Liver (tissue), 9 donors: Measurements from ENCODE around the gene NAMPT. TPM values are rescaled to one million over a fixed set of nuclear protein-coding genes. Genes with fewer than 3 reads are reported as not detected.
A peak's percentile ranks its signal among the peaks of the same experiment; 100 is the strongest.

Experiments used
- DNase-seq: peaks from one replicate; pipeline ENCODE4 v3.0.0-alpha.2; 2017; ENCODE audit warnings: low spot score
- H3K27ac ChIP-seq, 2 donors: one replicate each; pipeline ENCODE4 v1.7.0; 2013; ENCODE audit warnings: inconsistent platforms in 2 of 2, low read length in 2 of 2, control low read depth in 1 of 2, low read depth in 1 of 2, mild to moderate bottlenecking in 1 of 2
- H3K27me3 ChIP-seq, 4 donors: one replicate each; pipeline versions ENCODE4 v1.6.1 to v1.7.0; 2013; ENCODE audit warnings: low read length in 3 of 4, inconsistent platforms in 1 of 4, mild to moderate bottlenecking in 1 of 4, moderate library complexity in 1 of 4; ENCODE audit not compliant: control insufficient read depth in 4 of 4, insufficient read depth in 4 of 4
- H3K36me3 ChIP-seq, 4 donors: one replicate each; pipeline versions ENCODE4 v1.6.1 to v1.7.0; 2013; ENCODE audit warnings: low read length in 3 of 4, mild to moderate bottlenecking in 3 of 4, low read depth in 1 of 4, moderate library complexity in 1 of 4; ENCODE audit not compliant: control insufficient read depth in 4 of 4, insufficient read depth in 3 of 4
- H3K4me1 ChIP-seq, 4 donors: one replicate each; pipeline versions ENCODE4 v1.6.1 to v1.7.0; 2013; ENCODE audit warnings: low read length in 3 of 4, mild to moderate bottlenecking in 3 of 4, moderate library complexity in 1 of 4; ENCODE audit not compliant: control insufficient read depth in 4 of 4, insufficient read depth in 4 of 4
- H3K4me3 ChIP-seq, 3 donors: one replicate each; pipeline versions ENCODE4 v1.6.1 to v1.7.0; 2013; ENCODE audit warnings: low read length in 3 of 3, control low read depth in 1 of 3, low read depth in 1 of 3, mild to moderate bottlenecking in 1 of 3
- H3K9ac ChIP-seq, 2 donors: one replicate each; pipeline ENCODE4 v1.7.0; 2013; ENCODE audit warnings: low read length in 2 of 2, mild to moderate bottlenecking in 2 of 2, moderate library complexity in 2 of 2, control low read depth in 1 of 2, low read depth in 1 of 2
- H3K9me3 ChIP-seq, 4 donors: one replicate each; pipeline versions ENCODE4 v1.6.1 to v1.7.0; 2013; ENCODE audit warnings: low read length in 3 of 4; ENCODE audit not compliant: control insufficient read depth in 4 of 4
- ATF3 ChIP-seq: IDR thresholded peaks from 2 replicates; pipeline ENCODE4 v1.6.1; 2016; ENCODE audit warnings: antibody characterized with exemption
- EGR1 ChIP-seq, 2 donors: IDR thresholded peaks; 2 replicates each; pipeline ENCODE4 v1.6.1; 2016 to 2018; ENCODE audit warnings: antibody characterized with exemption in 2 of 2, low read depth in 2 of 2
- FOXA1 ChIP-seq: IDR thresholded peaks from 2 replicates; pipeline ENCODE4 v1.6.1; 2016; ENCODE audit warnings: antibody characterized with exemption
- FOXA2 ChIP-seq: IDR thresholded peaks from 2 replicates; pipeline ENCODE4 v1.6.1; 2016; ENCODE audit warnings: antibody characterized with exemption
- GABPA ChIP-seq, 2 donors: IDR thresholded peaks in 1 of 2; conservative IDR thresholded peaks in 1 of 2; 2 replicates each; pipeline ENCODE4 v1.6.1; 2016; ENCODE audit warnings: antibody characterized with exemption in 2 of 2, mild to moderate bottlenecking in 1 of 2, moderate library complexity in 1 of 2
- HNF4A ChIP-seq, 2 donors: conservative IDR thresholded peaks; 2 replicates each; pipeline ENCODE4 v1.6.1; 2016; ENCODE audit warnings: antibody characterized with exemption in 2 of 2, mild to moderate bottlenecking in 2 of 2
- HNF4G ChIP-seq: IDR thresholded peaks from 2 replicates; pipeline ENCODE4 v1.6.1; 2016; ENCODE audit warnings: antibody characterized with exemption
- JUND ChIP-seq, 2 donors: IDR thresholded peaks; 2 replicates each; pipeline ENCODE4 v1.6.1; 2016; ENCODE audit warnings: antibody characterized with exemption in 2 of 2
- MAX ChIP-seq: IDR thresholded peaks from 2 replicates; pipeline ENCODE4 v1.6.1; 2016; ENCODE audit warnings: antibody characterized with exemption
- NR2F2 ChIP-seq: IDR thresholded peaks from 2 replicates; pipeline ENCODE4 v1.6.1; 2016; ENCODE audit warnings: antibody characterized with exemption
- RAD21 ChIP-seq, 2 donors: IDR thresholded peaks; 2 replicates each; pipeline ENCODE4 v1.6.1; 2016; ENCODE audit warnings: antibody characterized with exemption in 2 of 2, mild to moderate bottlenecking in 2 of 2
- RXRA ChIP-seq, 2 donors: IDR thresholded peaks; 2 replicates each; pipeline ENCODE4 v1.6.1; 2017 to 2018; ENCODE audit warnings: antibody characterized with exemption in 2 of 2, mild to moderate bottlenecking in 1 of 2
- SP1 ChIP-seq: IDR thresholded peaks from 2 replicates; pipeline ENCODE4 v1.6.1; 2018; ENCODE audit warnings: antibody characterized with exemption, mild to moderate bottlenecking
- TAF1 ChIP-seq: conservative IDR thresholded peaks from 2 replicates; pipeline ENCODE4 v1.6.1; 2016; ENCODE audit warnings: antibody characterized with exemption, mild to moderate bottlenecking
- YY1 ChIP-seq: IDR thresholded peaks from 2 replicates; pipeline ENCODE4 v1.6.1; 2016; ENCODE audit warnings: antibody characterized with exemption, mild to moderate bottlenecking
- ZBTB33 ChIP-seq: IDR thresholded peaks from 2 replicates; pipeline ENCODE4 v1.6.1; 2016; ENCODE audit warnings: antibody characterized with exemption
- WGBS: extraction: QIAGEN DNeasy Blood & Tissue Kit; methylation state at CpG from one replicate; pipeline ENCODE4 v1.1.7; 2013; 5-methylcytosine and 5-hydroxymethylcytosine counted together
- polyA plus RNA-seq, 2 donors: library from polyadenylated mRNA; stranded (reverse) in 1 of 2; unstranded in 1 of 2; fragments of 200-250 nt in 1 of 2; fragments of >200 nt in 1 of 2; fragmentation: Nextera tagmentation in 1 of 2; extraction: Ambion mirVana in 1 of 2; gene quantifications; one replicate each; pipeline versions ENCODE4 v1.2.1 to v1.2.3, GENCODE V29; 2013 to 2015
- total RNA-seq, 2 donors: library from RNA; depleted of rRNA; stranded (reverse); fragments of >200 nt; gene quantifications; one replicate each; pipeline ENCODE4 v1.2.3, GENCODE V29; 2014
- TF ChIP-seq, protein P1 (sequence below): fragments of 150-350 bp; IDR thresholded peaks from 2 replicates; pipeline ENCODE4 v1.5.1; 2017; ENCODE audit warnings: improper control_type of control experiment, low read depth, low read length; ENCODE audit not compliant: missing input control
- TF ChIP-seq, protein P2 (sequence below): IDR thresholded peaks from 2 replicates; pipeline ENCODE4 v1.6.1; 2016; ENCODE audit warnings: antibody characterized with exemption, mild to moderate bottlenecking
- donor health status: healthy.
- donor health status: healthy.
- donor health status: healthy.
- donor health status: healthy.
- donor health status: healthy.

The NAMPT gene
- total and polyA plus RNA-seq, 4 donors: 20.8 to 444 (median 160) TPM

DNA sequence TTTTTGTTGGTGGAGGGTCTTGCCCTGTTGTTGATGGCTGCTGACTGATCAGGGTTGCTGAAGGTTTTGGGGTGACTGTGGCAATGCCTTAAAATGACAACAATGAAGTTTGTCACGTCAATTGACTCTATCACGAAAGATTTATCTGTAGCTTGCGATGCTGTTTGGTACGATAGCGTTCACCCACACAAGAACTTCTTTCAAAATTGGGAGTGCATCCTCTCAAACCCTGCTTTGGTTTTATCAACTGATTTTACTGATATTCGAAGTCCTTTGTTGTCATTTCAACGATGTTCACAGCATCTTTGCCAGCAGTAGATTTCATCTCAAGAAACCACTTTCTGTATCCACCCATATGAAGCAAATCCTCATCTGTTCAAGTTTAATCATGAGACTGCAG lies 26.0 kb downstream of the NAMPT start:
- H3K36me3 ChIP-seq: peaks cover 4 to 81% (median 68%) of the 10 kb centered on the region in 4 donors
- no peak for DNase-seq
- H3K9ac ChIP-seq: no peak overlapping the region
- no peaks in the 10 kb centered on the region for H3K9me3 ChIP-seq
- H3K4me1 ChIP-seq: peaks cover 0 to 24% (median 11%) of the 10 kb centered on the region in 4 donors
- peak overlapping the region in 1 of 2 donors; percentile 13 for H3K27ac ChIP-seq
- H3K27me3 ChIP-seq: no peaks in the 10 kb centered on the region
- TF ChIP-seq YY1 (no peak), MAX (no peak), RXRA (IDR thresholded peaks at IDR 0.05) (no peak), HNF4A (conservative IDR thresholded peaks at IDR 0.05) (no peak), HNF4G (no peak), RAD21 (IDR thresholded peaks at IDR 0.05) (no peak), TAF1 (no peak), NR2F2 (no peak), ATF3 (no peak), SP1 (no peak), FOXA2 (no peak), EGR1 (IDR thresholded peaks at IDR 0.05; ENCODE audit: low read depth in 2 of 2) (no peak), FOXA1 (no peak), ZBTB33 (no peak), GABPA (IDR thresholded peaks at IDR 0.05 in 1 of 2, conservative IDR thresholded peaks at IDR 0.05 in 1 of 2) (no peak), JUND (IDR thresholded peaks at IDR 0.05) (no peak)
- TF ChIP-seq, protein P1, sequence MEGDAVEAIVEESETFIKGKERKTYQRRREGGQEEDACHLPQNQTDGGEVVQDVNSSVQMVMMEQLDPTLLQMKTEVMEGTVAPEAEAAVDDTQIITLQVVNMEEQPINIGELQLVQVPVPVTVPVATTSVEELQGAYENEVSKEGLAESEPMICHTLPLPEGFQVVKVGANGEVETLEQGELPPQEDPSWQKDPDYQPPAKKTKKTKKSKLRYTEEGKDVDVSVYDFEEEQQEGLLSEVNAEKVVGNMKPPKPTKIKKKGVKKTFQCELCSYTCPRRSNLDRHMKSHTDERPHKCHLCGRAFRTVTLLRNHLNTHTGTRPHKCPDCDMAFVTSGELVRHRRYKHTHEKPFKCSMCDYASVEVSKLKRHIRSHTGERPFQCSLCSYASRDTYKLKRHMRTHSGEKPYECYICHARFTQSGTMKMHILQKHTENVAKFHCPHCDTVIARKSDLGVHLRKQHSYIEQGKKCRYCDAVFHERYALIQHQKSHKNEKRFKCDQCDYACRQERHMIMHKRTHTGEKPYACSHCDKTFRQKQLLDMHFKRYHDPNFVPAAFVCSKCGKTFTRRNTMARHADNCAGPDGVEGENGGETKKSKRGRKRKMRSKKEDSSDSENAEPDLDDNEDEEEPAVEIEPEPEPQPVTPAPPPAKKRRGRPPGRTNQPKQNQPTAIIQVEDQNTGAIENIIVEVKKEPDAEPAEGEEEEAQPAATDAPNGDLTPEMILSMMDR: no peak
- TF ChIP-seq, protein P2, sequence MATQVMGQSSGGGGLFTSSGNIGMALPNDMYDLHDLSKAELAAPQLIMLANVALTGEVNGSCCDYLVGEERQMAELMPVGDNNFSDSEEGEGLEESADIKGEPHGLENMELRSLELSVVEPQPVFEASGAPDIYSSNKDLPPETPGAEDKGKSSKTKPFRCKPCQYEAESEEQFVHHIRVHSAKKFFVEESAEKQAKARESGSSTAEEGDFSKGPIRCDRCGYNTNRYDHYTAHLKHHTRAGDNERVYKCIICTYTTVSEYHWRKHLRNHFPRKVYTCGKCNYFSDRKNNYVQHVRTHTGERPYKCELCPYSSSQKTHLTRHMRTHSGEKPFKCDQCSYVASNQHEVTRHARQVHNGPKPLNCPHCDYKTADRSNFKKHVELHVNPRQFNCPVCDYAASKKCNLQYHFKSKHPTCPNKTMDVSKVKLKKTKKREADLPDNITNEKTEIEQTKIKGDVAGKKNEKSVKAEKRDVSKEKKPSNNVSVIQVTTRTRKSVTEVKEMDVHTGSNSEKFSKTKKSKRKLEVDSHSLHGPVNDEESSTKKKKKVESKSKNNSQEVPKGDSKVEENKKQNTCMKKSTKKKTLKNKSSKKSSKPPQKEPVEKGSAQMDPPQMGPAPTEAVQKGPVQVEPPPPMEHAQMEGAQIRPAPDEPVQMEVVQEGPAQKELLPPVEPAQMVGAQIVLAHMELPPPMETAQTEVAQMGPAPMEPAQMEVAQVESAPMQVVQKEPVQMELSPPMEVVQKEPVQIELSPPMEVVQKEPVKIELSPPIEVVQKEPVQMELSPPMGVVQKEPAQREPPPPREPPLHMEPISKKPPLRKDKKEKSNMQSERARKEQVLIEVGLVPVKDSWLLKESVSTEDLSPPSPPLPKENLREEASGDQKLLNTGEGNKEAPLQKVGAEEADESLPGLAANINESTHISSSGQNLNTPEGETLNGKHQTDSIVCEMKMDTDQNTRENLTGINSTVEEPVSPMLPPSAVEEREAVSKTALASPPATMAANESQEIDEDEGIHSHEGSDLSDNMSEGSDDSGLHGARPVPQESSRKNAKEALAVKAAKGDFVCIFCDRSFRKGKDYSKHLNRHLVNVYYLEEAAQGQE: no peak
- 97% methylated on average over 7 of the region's 7 CpGs for WGBS
- H3K4me3 ChIP-seq: no peak overlapping the region
